HepG2 (cell line): ENCODE data around the gene SMYD4. TPM values are rescaled to one million over a fixed set of nuclear protein-coding genes. Genes with fewer than 3 reads are reported as not detected.

Experiments used
- AHR ChIP-seq: IDR thresholded peaks from 2 replicates; pipeline ENCODE4 v1.6.1; 2018; ENCODE audit warnings: missing genetic modification reagents, missing compliant biosample characterization
- HBP1 ChIP-seq: IDR thresholded peaks from 2 replicates; pipeline ENCODE4 v1.6.1; 2016; ENCODE audit warnings: low read depth, control low read depth
- IRF9 ChIP-seq: sonication (generic); formaldehyde crosslinking; IDR thresholded peaks from 2 replicates; pipeline ENCODE4 v1.8.0; 2022; ENCODE audit warnings: missing genetic modification reagents, mild to moderate bottlenecking, borderline replicate concordance
- KDM6A ChIP-seq: IDR thresholded peaks from 2 replicates; pipeline ENCODE4 v1.6.1; 2016; ENCODE audit warnings: low read depth
- MBD4 ChIP-seq: IDR thresholded peaks from 2 replicates; pipeline ENCODE4 v1.6.1; 2012; ENCODE audit warnings: low read length, inconsistent platforms, borderline replicate concordance
- MTERF4 ChIP-seq: sonication (generic); formaldehyde crosslinking; IDR thresholded peaks from 2 replicates; pipeline ENCODE4 v1.8.0; 2023; ENCODE audit warnings: mild to moderate bottlenecking, missing genetic modification reagents
- NR2F6 ChIP-seq, 2 experiments: IDR thresholded peaks; 2 replicates each; pipeline ENCODE4 v1.6.1; 2016; ENCODE audit warnings: antibody characterized with exemption in 1 of 2, mild to moderate bottlenecking in 1 of 2
- PAXIP1 ChIP-seq: sonication (generic); formaldehyde crosslinking; conservative IDR thresholded peaks from 2 replicates; pipeline ENCODE4 v1.4.0; 2020; ENCODE audit warnings: mild to moderate bottlenecking, missing genetic modification reagents, moderate library complexity
- PRDM4 ChIP-seq: sonication (generic); formaldehyde crosslinking; IDR thresholded peaks from 2 replicates; pipeline ENCODE4 v1.9.0; 2021; ENCODE audit warnings: missing genetic modification reagents, borderline replicate concordance
- THRA ChIP-seq: sonication (generic); formaldehyde crosslinking; IDR thresholded peaks from 2 replicates; pipeline ENCODE4 v1.4.0; 2020; ENCODE audit warnings: missing genetic modification reagents, borderline replicate concordance
- UBTF ChIP-seq: sonication (generic); formaldehyde crosslinking; IDR thresholded peaks from 2 replicates; pipeline ENCODE4 v1.4.0; 2020; ENCODE audit warnings: mild to moderate bottlenecking, missing genetic modification reagents
- XRCC5 ChIP-seq: fragments of 200-400 bp; formaldehyde crosslinking; optimal IDR thresholded peaks from 2 replicates; pipeline ENCODE3; 2017; ENCODE audit warnings: mild to moderate bottlenecking, low read length
- ZNF883 ChIP-seq: sonication (generic); formaldehyde crosslinking; IDR thresholded peaks from 2 replicates; pipeline ENCODE4 v1.5.1; 2020; ENCODE audit warnings: mild to moderate bottlenecking, missing genetic modification reagents; ENCODE audit errors: not compliant biosample characterization
- polyA plus RNA-seq, 8 experiments: library from polyadenylated mRNA; depleted of rRNA in 3 of 8; stranded (reverse) in 7 of 8; unstranded in 1 of 8; fragments of >200 nt; fragmentation: Illumina TruSeq in 4 of 8; extraction: Trizol in 4 of 8; gene quantifications; 2 replicates each; pipeline versions ENCODE4 v1.2.1 to v1.2.3, GENCODE V29; 2011 to 2016; ENCODE audit warnings: low read depth in 4 of 8, missing spikeins in 1 of 8, mixed read lengths in 1 of 8; ENCODE audit not compliant: insufficient read depth in 1 of 8
- total RNA-seq, 5 experiments: library from RNA; depleted of rRNA; stranded (reverse); fragments of >200 nt; fragmentation: Illumina TruSeq; extraction: Trizol; gene quantifications; 2 replicates each; pipeline ENCODE4 v1.2.3, GENCODE V29; 2016; ENCODE audit warnings: low read depth in 1 of 5

The SMYD4 gene
- total and polyA plus RNA-seq, 2 of the 13 experiments (the other 11 are each of a cell fraction or from before 2014, with no cell fraction given), result 7.4 to 11.3 TPM

GRCh38 chr17:1742371-1743087, 87.2 kb downstream of the SMYD4 start, which contains the start of gene SERPINF2 (continued):
- TF ChIP-seq PAXIP1 (CRISPR knock-in tag) (peak; percentile 92), THRA (CRISPR knock-in tag) (peak; percentile 61; the same call in 1 of the 2 replicates), XRCC5 (peak; percentile 44), MBD4 (peak; percentile 56; the same call in 1 of the 2 replicates), PRDM4 (CRISPR knock-in tag) (no peak), HBP1 (CRISPR knock-in tag) (peak; percentile 48; the same call in 1 of the 2 replicates), AHR (no peak), NR2F6 (IDR thresholded peaks at IDR 0.05) (peak; percentile 90), NR2F6 (CRISPR knock-in tag; IDR thresholded peaks at IDR 0.05) (peak; percentile 84), IRF9 (CRISPR knock-in tag) (peak; percentile 38; the same call in 1 of the 2 replicates), KDM6A (CRISPR knock-in tag) (peak; percentile 63), UBTF (CRISPR knock-in tag) (peak; percentile 49; the same call in 1 of the 2 replicates), ZNF883 (CRISPR knock-in tag) (peak; percentile 48), MTERF4 (peak; percentile 60; the same call in 1 of the 2 replicates)
